ENCODE measurements around the gene KPTN.

KPTN gene

DNA sequence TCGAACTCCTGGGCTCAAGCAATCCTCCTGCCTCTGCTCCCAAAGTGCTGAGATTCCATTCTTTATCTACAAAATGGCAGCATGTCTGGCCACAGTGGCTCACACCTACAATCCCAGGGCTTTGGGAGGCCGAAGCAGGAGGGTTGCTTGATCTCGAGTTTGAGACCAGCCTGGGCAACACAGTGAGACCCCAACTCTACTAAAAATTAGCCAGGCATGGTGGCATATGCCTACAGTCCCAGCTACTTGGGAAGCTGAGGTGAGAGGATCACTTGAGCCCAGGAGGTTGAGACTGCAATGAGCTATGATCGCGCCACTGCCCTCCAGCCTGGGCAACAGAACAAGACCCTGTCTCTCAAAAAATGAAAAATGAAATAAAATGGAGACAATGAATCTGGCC lies 24.7 kb upstream of the KPTN start:
- no peak for DNase-seq (ENCODE audit: low read depth)

DNA sequence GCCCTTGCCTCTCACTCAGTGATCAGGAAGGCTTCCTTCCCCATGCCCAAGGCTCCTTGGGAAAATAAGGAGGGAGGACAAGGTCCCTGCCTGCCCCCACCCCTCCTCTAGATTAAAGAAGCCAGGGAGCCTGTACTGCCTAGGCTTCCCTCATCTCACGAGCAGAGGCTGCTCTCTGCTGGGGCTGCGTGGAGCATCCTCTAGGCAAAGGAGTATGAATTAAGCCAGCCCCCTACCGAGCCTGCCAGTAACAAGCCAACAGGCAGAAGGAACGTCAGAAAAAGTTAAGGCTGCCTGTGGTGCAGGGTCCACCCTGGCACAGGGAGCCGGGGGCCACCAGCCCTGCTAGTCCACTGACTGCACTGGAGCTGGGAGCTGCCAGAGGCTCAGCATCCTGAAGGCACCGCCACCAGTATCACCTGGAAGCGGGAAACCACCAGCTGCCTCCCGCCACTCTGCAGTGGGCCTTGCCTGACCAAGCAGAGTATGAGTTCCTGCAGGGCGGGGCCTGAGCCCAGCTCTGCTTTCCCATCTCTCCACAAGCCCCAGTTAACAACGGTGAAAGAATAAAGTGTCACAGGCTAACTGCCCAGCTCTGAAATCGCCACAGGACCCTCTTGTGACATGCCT lies 24.0 kb upstream of the KPTN start:
- no peak for DNase-seq (ENCODE audit: low read depth)

DNA sequence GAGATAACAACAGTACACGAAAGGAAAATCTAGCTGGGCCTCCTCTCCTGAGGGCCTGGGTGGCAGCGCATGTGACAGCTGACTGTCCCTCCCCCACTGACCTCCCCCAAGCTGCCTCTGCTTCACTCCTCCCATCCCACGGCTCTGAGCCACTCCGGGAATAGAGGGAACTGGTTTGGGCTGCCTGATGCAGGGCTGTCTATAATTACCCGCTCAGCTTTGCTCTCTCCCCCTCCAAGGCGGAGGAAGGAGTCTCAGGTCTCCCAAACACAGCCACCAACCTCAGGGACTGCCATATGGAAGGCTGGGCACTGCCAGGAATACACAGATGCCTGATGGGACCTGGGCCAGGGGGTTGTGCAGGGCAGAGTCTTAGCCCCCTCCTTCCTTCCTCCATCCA lies 23.0 kb upstream of the KPTN start:
- no peak for DNase-seq (ENCODE audit: low read depth)

DNA sequence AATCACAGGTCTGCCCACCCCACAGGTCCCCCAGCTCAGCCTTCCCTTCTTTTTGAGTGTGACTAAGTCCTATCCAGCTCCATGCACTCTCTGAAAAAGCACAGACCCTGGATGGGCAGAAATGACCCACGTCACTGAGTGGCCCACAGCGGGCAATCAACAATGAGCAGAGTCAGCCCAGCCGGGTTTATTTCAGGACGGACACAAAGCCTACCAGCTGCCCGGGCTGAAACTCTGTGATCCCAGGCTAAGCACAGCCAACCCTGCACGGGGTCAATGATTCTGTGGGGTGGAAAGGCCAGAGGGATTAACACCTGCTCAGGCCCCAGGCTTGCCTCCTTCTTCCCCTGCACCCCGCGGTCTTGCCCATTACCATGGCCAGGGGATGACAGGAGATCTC lies 22.4 kb upstream of the KPTN start:
- DNase-seq (ENCODE audit: low read depth), result no peak

DNA sequence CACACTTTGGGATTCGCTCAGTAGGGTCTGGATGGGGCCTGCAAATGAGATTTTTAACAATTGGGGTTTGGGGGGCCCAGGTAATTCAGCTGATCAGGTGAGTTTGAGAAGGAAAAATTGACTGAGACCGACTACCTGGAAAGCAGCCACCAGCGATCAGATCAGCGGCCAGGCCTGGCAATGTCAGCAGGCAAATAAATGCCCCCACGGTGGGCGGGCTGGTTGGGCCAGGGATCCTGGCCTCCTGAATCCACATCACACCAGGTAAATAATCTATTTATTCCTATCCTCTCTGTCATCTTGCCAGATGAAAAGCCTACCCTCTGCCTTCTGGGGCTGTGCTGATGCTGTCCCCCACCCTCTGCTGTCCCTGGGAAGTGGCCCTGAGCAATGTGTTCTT lies 21.5 kb upstream of the KPTN start:
- no peak for DNase-seq (ENCODE audit: low read depth)

DNA sequence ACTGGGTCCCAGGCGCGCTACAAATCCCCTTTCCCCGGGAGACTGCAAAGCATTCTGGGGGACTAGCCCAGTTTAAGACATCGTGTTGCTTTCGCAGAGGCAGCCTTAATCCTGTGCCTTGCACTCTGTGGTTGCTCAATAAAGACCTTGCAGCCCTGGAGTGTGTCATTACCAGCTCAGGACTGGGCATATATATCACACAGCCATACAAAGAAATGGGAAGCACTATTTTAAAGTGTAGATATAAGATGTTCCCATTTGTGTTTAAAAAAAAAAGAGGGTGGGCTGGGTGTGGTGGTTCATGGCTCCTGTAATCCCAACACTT lies 19.8 kb upstream of the KPTN start:
- DNase-seq (ENCODE audit: low read depth), result no peak

DNA sequence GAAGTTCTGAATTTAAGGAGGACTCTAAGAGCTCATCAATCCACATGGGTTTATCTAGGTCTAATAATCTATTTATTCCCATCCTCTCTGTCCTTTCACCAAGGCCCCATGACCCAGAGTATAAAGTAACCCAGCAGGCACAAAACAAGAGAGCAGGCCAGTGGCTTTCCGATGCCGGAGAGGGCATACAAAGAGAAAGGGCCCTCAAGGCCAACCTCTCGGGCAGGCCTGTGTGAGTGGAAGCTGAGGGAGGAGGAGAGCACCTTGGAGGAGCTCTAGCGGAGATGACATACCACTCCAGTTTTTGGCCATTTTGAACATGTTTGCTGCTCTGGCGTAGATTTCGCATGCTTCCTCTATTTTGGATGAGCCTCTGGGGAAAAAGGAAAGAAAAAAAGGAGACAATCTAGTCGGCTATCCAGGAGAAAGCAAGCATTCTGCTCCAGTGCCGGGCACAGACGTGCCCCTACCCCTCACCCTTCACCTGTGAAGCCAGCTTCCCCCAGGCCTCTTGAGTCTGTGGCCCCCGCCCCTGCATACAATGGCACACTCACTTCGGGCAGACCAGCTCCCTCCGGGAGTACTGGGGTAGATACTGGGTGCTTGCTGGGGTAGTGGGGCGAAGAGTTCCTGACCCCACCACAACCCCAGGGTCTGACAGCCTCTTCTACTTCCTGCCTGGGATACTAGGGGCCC lies 19.3 kb upstream of the KPTN start:
- DNase-seq (ENCODE audit: low read depth), result no peak

GRCh38 chr19:47499863-47500830 lies 16.1 kb upstream of the KPTN start:
- DNase-seq (ENCODE audit: low read depth), result no peak

- DNase-seq (ENCODE audit: low read depth), result no peak
These were observed 15.4 kb upstream of the KPTN start for GRCh38 chr19:47499371-47499770.

GRCh38 chr19:47498561-47498960 lies 14.5 kb upstream of the KPTN start:
- DNase-seq (ENCODE audit: low read depth), result no peak

- no peak for DNase-seq (ENCODE audit: low read depth)
These were observed 14.0 kb upstream of the KPTN start for GRCh38 chr19:47497821-47498520.

GRCh38 chr19:47497050-47497766 lies 13.2 kb upstream of the KPTN start:
- no peak for DNase-seq (ENCODE audit: low read depth)

- no peak for DNase-seq (ENCODE audit: low read depth)
These were observed 11.7 kb upstream of the KPTN start for GRCh38 chr19:47495478-47496372.

DNA sequence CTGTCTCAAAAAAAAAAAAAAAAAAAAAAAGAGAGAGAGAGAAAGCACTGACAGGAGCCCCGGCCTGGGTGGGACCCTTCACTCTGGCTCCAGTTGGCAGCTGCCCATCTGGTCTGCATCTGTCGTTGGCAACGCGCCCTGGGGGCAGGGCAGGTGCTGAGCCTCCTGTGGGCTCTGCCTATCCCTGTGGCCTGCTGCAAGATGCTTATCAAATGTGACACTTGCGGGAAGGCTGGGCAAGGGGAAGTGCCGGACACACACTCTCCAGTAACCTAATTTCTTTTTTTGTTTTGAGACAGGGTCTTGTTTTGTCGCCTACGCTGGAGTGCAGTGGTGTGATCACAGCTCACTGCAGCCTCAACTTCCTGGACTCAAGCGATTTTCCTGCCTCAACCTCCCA lies 10.7 kb upstream of the KPTN start:
- DNase-seq (ENCODE audit: low read depth), result no peak

DNA sequence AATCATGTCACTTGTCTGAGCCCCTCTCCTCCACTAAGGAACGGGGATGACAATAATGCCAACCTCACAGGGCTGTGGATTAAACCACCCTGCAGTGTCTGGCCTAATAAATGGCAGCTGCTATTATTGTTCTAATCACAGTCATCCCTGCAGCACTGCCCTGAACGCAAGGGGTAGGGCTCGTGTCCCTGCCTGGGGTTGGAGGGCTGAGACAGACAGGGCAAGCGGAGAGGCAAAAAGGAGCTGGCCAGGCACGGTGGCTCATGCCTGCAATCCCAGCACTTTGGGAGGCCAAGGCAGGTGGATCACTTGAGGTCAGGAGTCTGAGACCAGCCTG lies 10.2 kb upstream of the KPTN start:
- no peak for DNase-seq (ENCODE audit: low read depth)

- DNase-seq (ENCODE audit: low read depth), result no peak
These were observed 9.6 kb upstream of the KPTN start for GRCh38 chr19:47493378-47494210.

DNA sequence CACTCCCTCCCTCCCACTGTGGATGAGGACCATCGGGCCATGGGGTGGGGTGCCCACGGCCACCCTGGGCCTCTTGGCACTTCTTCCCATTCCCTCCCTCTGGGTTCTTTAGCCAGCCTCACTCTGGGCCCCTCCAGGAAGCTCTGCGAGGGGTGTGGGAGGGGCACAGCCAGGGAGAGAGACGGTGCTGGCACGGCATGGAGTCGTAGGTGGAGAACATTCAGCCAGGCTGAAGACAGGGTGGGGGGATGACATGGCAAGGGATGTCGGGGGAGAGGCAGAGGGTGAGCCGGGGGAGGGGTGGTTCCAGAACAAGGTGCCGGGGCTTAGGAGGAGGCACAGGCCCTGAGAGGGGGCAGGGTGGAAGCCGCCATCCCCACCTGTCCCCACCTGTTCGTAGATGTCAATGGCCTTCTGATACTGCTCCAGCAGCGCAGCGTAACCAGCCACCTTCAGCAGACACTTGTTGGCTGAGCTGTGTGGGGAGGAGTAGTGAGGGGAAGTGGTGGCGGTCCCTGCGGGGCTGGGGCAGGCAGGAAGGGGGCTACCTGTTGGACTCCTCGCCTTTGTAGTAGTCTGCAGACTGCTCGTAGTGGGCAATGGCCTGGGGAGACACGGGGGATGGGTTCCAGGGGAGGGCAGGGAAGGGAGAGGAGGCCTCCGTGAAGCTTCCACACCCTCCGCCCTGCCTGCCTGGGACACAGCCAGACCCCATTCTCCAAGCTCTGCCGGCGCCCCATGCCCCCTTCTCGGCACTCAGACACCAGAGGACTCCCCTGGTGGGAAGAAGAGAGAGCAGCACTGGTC lies 8.8 kb upstream of the KPTN start:
- no peak for DNase-seq (ENCODE audit: low read depth)

GRCh38 chr19:47492137-47492533 lies 8.1 kb upstream of the KPTN start:
- no peak for DNase-seq (ENCODE audit: low read depth)

All from stimulated activated CD8-positive, alpha-beta memory T cell treated with anti-CD3 and anti-CD28 coated beads, Interleukin-15, amount 100 ng/mL, for 24 hours (primary cell).